Suprapubic skin (tissue), 4 donors: ENCODE data around the gene OR10D3. TPM values are rescaled to one million over a fixed set of nuclear protein-coding genes. Genes with fewer than 3 reads are reported as not detected.

Experiments used
- total RNA-seq, 4 donors: library from RNA; depleted of rRNA; stranded (reverse); fragments of >200 nt; gene quantifications; one replicate each; pipeline ENCODE4 v1.1.0, GENCODE V29; 2016

The OR10D3 gene
- total RNA-seq, 4 donors from 2014 or later, result not detected

Other genes starting within 250 kb of the OR10D3 start
- gene OR4D5, start 243.7 kb upstream of the OR10D3 start, total RNA-seq, result not detected
- gene OR6T1, start 239.5 kb upstream of the OR10D3 start, total RNA-seq, result not detected
- not detected for gene OR10S1, start 205.6 kb upstream of the OR10D3 start, total RNA-seq
- not detected for gene OR10G6, start 188.2 kb upstream of the OR10D3 start, total RNA-seq
- not detected for gene OR10G4, start 170.3 kb upstream of the OR10D3 start, total RNA-seq
- not detected for gene OR10G9, start 160.3 kb upstream of the OR10D3 start, total RNA-seq
- not detected for gene OR10G8, start 156.5 kb upstream of the OR10D3 start, total RNA-seq
- gene OR10G7, start 142.0 kb upstream of the OR10D3 start, total RNA-seq, result not detected
- 10 to 100 TPM; 22.9 to 27.6 (median 26.4) TPM for gene VWA5A, start 67.9 kb upstream of the OR10D3 start, total RNA-seq
- gene OR8G1, start 57.8 kb downstream of the OR10D3 start, total RNA-seq, result not detected
- not detected for gene OR8G5, start 73.0 kb downstream of the OR10D3 start, total RNA-seq
- not detected for gene OR8D1, start 130.6 kb downstream of the OR10D3 start, total RNA-seq
- gene OR8D2, start 136.9 kb downstream of the OR10D3 start, total RNA-seq, result not detected
- gene OR8B2, start 201.2 kb downstream of the OR10D3 start, total RNA-seq, result not detected
- gene OR8B3, start 215.7 kb downstream of the OR10D3 start, total RNA-seq, result not detected
- not detected for gene OR8B4, start 241.5 kb downstream of the OR10D3 start, total RNA-seq